ENCODE measurements around the gene RNU1-3.
A peak's percentile ranks its signal among the peaks of the same experiment; 100 is the strongest.
"Not testable (repeated sequence)": the region's sequence is repeated elsewhere in the genome, so short reads cannot be mapped to it uniquely, and the experiment has no call there.

The RNU1-3 gene

DNA sequence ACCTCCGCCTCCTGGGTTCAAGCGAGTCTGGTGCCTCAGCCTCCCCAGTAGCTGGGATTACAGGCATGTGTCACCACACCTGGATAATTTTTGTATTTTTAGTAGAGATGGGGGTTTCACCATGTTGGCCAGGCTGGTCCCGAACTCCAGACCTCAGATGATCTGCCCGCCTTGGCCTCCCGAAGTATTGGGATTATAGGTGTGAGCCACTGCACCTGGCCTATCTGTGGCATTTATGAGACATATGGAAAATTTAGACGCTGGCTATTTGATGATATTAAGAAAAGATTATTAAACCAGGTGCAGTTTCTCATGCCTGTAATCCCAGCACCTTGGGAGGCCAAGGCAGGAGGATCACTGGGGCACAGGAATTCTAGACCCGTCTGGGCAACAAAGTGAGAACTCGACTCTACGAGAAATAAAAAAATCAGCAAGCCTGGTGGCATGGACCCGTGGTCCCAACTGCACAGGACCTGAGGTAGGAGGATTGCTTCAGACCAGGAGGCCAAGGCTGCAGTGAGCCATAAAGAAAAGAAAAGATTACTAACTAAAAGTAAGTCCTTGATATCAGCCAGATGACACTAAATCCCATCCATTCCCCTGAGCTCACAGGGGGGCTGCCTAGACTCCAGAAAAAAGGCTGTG, 30.1 kb downstream of the RNU1-3 start:
- not testable (repeated sequence) for DNase-seq

DNA sequence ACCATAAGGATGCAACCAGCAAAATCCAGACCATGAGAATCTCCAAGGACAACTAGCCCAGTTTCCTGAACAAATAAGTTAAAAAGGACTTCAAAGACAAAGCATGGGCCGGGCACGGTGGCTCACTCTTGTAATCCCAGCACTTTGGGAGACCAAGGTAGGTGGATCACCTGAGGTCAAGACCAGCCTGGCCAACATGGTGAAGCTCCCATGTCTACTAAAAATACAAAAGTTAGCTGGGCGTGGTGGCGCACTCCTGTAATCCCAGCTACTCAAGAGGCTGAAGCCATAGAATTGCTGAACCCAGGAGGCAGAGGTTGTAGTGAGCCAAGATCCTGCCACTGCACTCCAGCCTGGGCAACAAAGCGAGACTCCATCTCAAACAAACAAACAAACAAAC, 30.8 kb downstream of the RNU1-3 start:
- not testable (repeated sequence) for DNase-seq

DNA sequence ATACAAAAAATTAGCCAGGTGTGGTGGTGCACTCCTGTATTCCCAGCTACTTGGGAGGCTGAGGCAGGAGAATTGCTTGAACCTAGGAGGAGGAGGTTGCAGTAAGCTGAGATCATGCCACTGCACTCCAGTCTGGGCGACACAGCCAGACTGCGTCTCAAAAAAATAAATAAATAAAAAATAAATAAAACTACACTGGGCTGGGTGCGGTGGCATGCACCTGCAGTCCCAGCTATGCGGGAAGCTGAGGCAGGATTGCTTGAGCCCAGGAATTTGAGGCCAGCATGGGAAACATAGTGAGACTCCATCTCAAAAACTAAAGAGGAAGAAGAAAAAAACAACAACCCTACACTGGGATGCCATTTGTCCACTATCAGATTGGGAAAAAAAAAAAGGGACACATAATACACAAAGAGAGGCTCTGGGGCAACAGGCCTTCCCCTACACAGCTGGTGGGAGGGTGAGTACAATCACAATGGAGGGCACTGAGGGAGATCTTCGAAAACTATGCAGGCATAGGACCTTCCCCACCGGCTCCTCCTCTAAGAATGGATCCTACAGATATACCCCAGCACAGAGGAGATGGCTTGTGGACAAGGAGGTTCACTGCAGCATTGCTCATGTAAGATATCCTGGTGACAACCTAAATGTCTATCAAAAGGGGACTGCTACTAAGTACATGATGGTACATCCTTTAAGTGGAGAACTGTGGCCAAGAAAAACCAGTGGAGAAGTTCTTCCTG, 33.0 kb downstream of the RNU1-3 start:
- not testable (repeated sequence) for DNase-seq

DNA sequence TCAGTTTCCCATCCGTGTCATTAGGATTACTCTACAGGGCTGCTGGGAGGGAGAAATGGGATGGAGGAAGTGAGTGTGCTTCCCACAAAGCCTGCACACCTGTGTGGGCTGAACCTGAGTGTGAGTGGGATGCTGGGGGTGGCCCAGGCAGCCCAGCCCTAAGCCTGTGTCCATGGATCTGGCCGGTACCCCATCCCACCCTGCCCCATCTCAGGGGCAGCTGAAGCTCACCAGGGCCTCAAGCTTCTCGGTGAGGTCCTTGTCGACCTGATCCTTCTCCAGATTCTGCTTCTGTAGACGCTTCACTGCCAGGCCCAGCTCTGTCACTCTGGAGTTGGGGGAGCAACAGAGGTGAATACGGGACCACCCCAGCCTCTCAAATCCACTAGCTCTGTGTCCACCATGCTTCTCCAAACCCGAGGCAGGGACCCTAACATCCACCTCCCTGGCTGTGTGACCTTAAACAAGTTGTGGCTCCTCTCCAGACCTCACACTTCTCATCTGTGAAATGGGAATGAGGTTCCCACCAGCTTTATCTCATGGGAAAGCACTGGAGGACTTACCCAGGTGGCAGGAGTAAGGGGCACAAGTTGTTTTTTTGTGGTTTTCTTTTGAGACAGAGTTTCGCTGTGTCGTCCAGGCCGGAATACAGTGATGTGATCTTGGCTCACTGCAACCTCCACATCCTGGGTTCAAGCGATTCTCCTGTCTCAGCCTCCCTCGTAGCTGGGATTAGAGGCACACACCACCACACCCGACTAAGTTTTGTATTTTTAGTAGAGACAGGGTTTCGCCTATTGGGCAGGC, 34.5 kb downstream of the RNU1-3 start:
- DNase-seq: not testable (repeated sequence)

DNA sequence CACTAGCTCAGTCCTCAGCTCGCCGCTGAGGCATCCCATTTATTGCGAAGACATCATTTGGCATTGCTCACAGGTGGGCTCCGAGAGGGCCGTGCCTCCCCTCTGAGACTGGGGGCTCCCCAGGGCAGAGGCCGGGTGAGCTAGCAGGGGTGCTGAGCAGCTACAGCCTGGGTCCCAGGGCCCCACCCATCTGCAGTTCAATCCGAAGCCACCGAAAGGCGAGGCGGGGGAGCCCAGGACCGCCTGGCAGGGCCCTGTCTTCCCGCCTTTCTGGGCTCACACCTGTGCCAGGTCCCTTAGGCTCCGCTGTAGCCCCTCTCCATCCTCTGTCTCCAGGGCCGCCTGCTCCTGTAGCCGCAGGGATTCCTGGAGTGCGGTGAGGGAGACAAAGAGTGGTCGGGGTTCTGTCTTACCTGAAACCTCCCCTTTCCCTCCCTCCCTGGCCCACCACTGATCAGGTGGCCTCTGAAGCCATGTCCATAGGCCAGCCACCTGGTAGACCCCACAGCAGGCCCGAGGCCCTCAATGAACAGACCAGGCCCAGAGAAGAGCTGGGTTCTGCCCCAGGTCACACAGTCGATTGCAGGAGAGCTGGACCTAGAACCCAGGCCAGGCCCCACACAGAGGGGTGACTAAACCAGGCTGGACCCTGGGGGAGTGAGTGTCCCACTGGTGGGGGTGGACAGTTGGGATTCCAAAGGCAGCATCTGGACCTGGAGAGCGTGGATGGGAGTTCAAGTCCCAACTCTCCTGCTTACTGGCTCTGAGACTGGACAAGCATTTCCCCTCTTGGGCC, 35.3 kb downstream of the RNU1-3 start:
- DNase-seq: no peak

DNA sequence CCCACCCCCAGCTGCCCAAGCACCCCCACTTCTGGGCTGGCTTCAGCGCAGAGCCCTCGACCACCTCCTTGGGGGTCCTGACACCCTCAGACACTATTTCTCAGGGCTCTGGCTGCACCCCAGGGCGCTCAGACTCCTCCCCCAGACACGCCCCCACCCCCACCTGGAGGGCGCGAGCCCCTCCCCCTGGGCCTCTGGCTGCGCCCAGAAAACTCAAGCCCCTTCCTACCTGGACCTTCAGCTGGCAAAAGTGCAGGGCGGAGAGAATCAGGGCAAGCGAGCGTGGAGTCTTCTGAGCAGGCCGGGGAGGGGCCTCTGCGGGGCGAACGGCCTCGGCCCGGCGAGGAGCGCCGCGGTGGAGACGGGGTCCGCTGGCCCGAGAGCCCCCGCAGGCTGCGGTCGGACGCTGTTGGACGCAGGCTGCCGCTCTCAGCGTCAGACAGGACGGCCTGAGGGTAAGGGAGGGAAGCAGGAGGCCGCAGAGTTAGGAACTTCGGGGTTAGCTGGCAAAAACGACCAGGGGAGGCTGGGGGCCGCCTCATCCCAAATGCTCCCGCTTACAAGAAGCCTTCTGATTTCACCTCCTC, 36.0 kb downstream of the RNU1-3 start:
- no peak for DNase-seq

DNA sequence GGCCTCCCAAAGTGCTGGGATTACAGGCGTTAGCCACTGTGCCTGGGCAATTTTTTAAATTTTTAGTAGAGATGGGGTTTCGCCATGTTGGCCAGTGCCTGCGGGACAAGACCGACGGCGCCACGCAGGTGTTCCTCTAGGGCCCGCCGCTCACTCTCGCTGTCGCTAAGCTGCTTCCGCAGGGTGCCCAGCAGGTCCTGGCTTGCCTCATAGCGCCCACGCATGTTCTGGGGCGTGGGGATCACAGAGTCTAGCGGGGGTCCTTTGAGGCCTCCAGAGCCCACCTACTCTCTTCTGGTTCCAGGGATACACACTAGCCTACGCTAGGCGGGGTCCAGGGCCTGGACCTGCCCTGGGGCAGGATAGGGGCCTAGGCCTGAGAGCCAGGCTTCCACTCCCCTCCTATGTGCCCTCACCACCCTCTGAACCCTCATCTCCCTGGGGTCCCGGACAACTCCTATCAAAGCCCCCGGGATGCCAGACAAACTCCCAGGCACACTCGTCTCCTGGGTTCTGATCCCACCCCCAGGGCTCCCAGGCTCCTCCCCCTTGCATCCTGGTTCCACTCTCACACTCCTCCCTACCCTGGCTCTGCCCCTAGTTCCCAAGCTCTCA, 36.7 kb downstream of the RNU1-3 start:
- not testable (repeated sequence) for DNase-seq

DNA sequence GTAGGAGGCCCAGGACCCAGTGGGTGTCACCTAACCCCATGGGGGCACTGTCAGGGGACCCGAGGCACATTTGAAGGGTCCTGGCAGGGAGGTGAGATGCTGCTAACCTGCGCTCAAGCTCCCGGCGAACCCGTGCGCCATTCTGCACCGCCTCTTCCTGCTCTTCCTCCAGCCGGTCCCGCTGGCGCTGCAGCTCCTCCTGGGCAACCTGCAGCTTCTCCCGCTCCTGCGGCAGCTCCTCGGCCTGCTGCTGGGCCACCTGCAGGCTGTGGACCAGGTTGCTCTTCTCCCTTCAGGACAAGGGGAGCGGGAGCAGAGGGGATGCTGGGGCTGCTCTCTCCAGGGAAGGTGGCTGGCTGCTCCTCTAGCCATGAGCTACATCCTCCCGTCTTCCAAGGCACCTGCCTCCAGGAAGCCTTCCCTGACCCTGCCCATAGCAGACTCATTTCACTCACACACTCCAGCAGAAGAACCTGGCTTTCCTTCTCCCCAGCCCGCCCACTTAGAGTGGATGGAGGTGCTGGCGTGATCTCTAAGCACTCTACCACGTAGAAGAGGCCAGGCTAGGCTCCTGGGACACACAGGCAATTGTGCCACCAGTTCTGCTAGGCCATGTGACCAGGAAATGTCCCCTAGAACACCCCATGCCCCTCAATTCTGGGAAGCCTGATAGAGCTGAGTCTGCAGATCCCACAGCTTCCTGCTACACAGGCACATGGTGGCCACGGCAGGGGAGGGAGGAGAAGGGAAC, 38.2 kb downstream of the RNU1-3 start:
- no peak for DNase-seq

DNA sequence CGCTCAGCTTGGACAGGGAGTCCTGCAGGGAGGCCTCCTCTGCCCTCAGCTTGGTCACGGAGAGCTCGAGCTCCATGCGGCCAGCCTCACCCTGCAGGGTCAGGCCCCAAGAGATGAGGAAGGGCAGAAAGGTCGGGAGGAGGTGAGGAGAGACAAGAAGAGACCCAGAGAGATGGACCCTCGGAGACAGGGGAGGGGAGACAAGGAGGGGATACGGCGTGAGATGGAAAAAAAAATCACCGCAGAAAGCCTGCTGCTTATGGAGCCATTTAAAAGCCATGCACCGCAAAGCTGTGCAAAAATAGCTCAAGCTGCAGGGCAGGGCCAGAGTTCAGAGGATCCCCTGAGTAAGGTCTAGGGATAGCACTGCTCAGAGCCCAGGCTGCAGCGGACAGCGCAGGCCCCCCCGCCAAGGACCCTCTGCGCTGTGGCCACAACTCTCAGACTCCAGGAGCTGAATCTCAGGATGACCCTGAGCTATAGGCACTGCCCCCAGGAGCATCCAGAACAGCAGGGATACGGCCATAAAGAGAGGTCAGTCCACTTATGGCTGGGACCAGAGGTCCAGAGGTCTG, 40.3 kb downstream of the RNU1-3 start:
- DNase-seq: not testable (repeated sequence)

DNA sequence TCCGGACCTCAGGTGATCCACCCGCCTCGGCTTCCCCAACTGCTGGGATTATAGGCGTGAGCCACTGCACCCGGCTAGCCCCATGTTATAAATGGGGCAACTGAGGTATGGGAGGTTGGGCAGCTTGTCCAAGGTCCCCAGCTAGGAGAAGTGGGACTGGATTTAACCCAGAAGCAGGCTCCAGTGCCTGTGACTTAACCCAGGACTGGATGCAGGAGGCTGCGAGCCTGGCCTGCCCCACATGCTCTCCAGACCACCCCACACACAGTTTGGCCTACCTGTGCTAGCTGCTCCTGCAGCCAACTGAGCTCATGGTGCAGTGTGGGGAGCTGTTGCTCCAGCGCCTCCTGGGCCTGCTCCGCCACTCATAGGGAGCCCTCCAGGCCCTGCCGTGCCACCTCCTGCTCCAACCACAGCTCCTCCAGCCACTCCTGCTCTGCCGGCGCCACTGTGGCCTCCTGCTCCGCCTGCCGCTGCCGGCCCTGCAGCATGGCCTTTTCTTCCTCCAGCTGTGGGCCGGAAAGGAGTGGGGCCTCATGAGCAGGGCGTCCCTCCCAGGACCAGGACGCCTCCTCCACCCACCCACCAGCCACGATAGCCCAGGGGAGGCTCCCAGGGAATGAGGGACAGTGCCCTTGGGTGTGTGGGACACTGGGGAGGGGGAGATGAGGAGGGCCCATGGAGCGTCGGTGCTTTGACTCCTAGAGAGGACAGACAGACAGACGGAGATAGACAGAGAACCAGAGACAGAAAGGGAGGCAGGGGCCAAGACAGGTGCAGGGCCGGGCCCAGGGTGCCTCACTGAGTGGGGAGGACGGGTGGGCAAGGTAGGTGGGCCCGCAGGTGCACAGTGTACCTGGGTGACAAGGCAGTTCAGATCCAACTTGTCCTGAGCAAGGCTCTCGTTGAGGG, 41.0 kb downstream of the RNU1-3 start:
- DNase-seq: no peak

DNA sequence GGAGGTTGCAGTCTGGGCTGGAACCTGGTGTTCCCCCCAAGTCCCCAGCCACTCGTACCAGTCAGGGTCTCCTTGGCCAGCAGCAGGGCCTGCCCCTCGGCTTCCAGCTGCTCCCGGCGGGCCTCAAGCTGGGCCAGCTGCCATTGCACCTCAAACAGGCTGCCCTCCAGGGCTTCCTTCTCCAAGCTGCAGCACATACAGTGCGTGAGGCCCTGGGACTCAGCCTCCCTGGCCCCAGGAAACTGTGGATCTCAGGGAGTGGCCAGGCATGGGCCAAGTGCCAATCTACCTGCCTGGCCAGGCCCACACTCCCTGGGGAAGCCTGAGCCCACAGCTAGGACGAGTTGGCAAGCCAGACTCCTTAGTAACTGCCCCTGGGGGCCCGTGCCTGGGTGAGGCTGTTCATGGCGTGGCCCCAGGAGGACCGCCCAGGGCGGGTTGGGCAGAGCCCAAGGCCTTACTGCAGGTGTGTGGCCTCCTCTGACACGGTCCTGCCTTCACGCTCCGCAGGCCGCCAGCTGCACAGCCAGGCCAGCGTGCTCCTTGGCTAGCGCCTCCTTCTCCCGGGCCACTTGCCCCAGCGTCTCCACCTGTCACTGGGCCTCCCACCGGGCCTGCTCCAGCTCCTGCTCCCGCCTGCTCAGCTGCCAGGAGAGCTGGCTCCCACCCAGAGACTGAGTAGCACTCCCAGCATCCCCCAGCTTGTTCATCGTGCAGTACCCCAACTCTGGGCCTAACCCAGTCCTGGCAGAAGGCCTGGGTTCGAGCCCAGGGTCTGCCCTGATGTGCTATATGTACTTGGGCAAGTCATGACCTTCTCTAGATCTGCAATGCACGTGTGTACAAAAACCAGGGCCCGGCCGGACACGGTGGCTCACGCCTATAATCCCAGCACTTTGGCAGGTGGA, 42.7 kb downstream of the RNU1-3 start:
- peak; percentile 100 for DNase-seq

DNA sequence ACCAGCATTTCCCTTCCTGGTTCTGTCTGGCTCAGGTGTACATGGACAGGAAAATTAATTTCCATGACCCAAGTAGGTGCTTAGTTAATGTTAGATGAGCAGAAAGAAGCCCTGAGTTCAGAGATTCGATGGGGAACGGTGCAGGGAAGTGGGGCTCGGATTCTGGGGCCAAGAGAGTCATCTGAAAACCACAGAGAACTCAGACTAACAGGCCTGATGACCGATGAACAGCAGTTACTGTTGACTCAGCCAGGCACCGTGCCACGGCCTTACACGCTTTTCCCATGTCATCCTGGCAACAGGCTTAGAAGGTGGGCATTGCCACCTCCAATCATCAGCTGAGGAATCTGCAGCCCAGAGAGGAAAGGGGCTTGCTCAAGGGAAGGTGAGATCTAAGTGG, 43.4 kb downstream of the RNU1-3 start:
- not testable (repeated sequence) for DNase-seq

DNA sequence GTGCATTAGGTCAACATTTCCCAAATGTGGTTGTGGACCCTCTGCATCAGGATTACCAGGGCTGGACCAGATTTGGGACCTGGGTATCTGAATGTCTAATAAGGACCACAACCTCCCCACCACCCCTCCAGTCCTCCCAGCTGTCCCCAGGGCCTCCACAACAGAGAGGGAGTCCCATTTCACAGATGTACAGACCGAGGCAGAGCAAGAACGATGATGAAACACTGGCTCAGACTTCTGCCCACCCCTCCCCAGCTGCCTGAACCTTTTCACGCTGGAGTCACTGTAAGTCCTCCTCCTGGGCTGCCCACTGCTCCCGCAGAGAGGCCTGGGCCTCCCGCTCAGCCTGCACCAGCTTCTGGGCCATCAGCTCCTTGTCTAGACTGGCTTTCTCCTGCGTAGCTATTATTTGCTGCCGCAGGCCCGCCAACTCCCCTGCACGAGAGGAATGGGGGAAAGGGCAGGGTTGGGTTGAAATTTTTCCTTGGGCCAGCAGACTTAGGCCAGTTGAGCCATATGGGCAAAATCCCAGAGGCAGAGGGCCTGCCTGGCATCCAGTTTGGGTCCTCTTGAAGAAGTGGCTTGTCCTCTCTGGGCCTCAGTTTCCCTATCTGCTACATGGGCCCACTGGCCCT, 45.0 kb downstream of the RNU1-3 start:
- not testable (repeated sequence) for DNase-seq

DNA sequence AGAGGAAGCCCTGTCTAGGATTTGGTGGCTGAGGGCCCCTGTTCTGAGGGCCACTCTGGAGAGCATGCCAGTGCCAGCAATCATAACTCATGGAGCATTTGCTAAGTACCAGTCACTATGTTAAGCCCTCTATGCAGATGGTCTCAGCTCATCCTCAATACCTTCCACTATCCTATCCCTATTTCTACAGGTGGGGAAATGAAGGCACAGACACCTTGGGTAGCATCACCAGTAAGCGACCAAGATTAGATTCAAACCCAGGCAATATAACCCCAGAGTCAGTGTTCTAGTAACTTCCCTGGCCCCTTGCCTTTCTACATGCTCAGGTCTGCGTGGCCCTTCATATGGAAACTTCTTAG, 45.5 kb downstream of the RNU1-3 start:
- no peak for DNase-seq

DNA sequence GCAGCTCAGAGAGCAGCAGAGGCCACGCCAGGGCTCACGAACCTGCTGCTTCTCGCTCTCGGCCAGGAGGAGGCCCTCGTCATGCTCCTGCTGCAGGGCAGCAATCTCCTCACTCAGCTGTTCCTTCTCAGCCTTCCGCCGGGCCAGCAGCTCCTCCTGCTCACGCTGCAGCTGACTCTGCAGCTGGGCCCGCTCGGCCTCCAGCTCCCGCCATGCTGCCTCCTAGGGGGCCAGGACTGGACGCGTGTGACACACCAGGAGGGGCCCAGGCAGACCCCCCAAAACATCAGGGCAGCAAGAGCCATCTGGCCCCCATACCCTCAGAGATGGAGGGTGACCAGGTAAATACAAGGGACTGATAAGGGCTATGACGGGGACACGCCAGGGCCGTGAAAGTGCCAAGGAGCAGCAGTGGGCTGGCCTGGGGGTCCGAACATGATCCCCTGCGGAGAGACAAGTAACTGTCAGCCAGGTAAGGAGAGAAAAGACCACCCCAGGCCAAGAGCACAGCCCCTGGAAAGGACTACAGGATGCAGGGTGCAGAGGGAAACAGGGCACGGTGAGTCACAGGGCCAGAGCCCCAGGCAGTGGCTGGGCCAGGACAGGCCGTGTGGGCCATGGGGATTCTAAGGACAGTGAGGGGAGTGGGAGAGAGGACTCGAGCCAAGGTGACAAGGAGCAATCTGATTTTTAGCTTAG, 46.8 kb downstream of the RNU1-3 start:
- DNase-seq: not testable (repeated sequence)

DNA sequence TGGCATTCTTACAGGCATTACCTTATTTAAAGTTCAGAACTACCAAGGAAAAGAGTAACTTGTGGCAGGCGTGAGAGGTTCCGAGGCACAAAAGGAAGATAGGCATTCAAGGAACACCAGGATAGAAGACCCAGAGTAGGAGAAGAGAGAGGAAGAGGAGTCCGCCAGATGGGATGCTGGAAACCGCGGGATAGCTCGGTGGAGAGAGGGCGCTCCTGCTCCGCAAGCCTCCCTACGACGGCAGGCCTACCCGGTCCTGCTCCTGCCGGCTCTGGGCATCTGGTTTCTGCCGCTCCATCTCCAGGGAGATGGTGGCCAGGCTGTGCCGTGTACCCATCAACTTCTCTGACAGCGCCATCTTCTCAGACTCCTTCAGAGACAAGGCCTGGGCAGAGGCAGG, 48.0 kb downstream of the RNU1-3 start:
- DNase-seq: no peak

DNA sequence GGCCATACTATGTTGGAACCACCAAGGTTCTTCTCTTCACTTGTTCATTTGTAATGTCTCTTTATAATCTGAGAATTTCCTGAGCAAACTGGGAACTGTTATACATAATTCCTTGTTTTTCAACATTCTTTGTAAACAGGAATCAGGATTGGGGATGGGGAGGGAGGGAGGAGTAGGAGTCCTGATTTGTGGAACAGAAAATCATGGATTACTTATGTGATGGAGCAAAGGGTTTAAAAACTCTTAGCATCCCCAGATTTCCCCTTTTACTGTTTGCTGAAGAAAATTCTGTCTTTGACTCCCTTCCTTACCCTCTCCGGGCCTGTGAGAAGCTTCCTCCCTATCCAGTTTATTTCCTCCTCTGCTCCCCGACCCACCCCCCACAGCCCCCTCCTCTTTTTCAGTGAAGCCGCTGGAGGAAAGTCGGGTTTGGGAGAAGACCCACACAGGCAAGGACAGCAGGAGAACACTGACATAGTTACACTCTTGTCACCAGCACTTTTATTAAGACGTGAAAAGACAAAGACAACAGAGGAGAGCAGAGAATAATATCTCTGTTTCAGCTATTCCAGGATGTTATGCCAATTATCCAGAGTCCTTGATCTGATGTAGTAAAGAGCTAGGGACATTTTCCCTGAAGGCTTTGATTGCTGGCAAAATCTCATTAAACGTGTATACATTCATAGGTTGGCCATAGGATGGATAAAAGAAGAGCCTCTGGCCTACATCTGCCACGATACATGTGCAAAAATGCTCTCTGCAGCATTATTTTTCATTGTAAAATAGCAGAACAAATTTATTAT, 48.8 kb downstream of the RNU1-3 start:
- DNase-seq: no peak
